Right lobe of liver (tissue), 4 donors: Measurements from ENCODE around the gene SLC45A1.

Experiments
- CTCF ChIP-seq, 4 donors: fragments of 200-600 bp in 3 of 4; fragments of 450-650 bp in 1 of 4; IDR thresholded peaks; one replicate each; pipeline versions ENCODE4 v1.5.1 to v1.8.0; 2016 to 2022; ENCODE audit warnings: antibody characterized with exemption in 4 of 4, mild to moderate bottlenecking in 2 of 4
- POLR2A ChIP-seq: fragments of 450-650 bp; IDR thresholded peaks from one replicate; pipeline ENCODE4 v1.6.1; 2017; ENCODE audit warnings: antibody characterized with exemption, mild to moderate bottlenecking
- donor health status: DM: no; HTN: no; CAD: no.
- donor health status: DM: no; HTN: no; CAD: no.
- donor health status: DM: no; HTN: yes; CAD: no.

GRCh38 chr1:8370905-8371315 is 53.0 kb downstream of the SLC45A1 start:
- no peak for TF ChIP-seq POLR2A
- no peak for TF ChIP-seq CTCF (IDR thresholded peaks at IDR 0.05)
